Osteoblast (primary cell): ENCODE data around the gene AXIN2. TPM values are rescaled to one million over a fixed set of nuclear protein-coding genes. Genes with fewer than 3 reads are reported as not detected.

Source experiments
- DNase-seq: peaks from one replicate; pipeline ENCODE4 v3.0.0; 2011; ENCODE audit warnings: low spot score, mixed read lengths; ENCODE audit not compliant: insufficient read length; ENCODE audit errors: missing footprints
- H2AFZ ChIP-seq: 2 replicates; pipeline ENCODE4 v1.6.0; 2011; ENCODE audit warnings: mild to moderate bottlenecking, low read length
- H3K27ac ChIP-seq: 2 replicates; pipeline ENCODE4 v1.5.1; 2011; ENCODE audit warnings: mild to moderate bottlenecking, low read depth, low read length, moderate library complexity
- H3K27me3 ChIP-seq: 2 replicates; pipeline ENCODE4 v1.6.0; 2012; ENCODE audit warnings: mild to moderate bottlenecking, control low read depth, inconsistent platforms, low read length, moderate library complexity; ENCODE audit not compliant: insufficient read depth
- H3K36me3 ChIP-seq: 2 replicates; pipeline ENCODE4 v1.5.1; 2011; ENCODE audit warnings: mild to moderate bottlenecking, low read length, control low read depth, moderate library complexity; ENCODE audit not compliant: insufficient read depth
- H3K4me1 ChIP-seq: 2 replicates; pipeline ENCODE4 v1.5.1; 2011; ENCODE audit warnings: mild to moderate bottlenecking, low read length, control low read depth, moderate library complexity; ENCODE audit not compliant: insufficient read depth
- H3K4me2 ChIP-seq: 2 replicates; pipeline ENCODE4 v1.6.0; 2011; ENCODE audit warnings: mild to moderate bottlenecking, low read length; ENCODE audit not compliant: insufficient read depth
- H3K4me3 ChIP-seq: fragments of 200-600 bp; sonication (generic); 3 replicates; pipeline ENCODE4 v1.5.1; 2012; ENCODE audit warnings: mild to moderate bottlenecking, low read length, inconsistent platforms; ENCODE audit not compliant: insufficient read depth
- H3K79me2 ChIP-seq: 2 replicates; pipeline ENCODE4 v1.6.0; 2012; ENCODE audit warnings: mild to moderate bottlenecking, low read length, control low read depth, inconsistent platforms; ENCODE audit not compliant: insufficient read depth
- H3K9me3 ChIP-seq: 2 replicates; pipeline ENCODE4 v1.5.1; 2011; ENCODE audit warnings: low read depth, low read length, control low read depth
- H4K20me1 ChIP-seq: 2 replicates; pipeline ENCODE4 v1.6.0; 2012; ENCODE audit warnings: mild to moderate bottlenecking, low read length, control low read depth; ENCODE audit not compliant: insufficient read depth
- total RNA-seq: library from RNA; depleted of rRNA; stranded (reverse); fragments of >200 nt; gene quantifications from 2 replicates; pipeline ENCODE4 v1.2.3, GENCODE V29; 2012
- TF ChIP-seq, protein P1 (sequence below): IDR thresholded peaks from 2 replicates; pipeline ENCODE4 v1.5.1; 2011; ENCODE audit warnings: mild to moderate bottlenecking, low read depth, low read length, moderate library complexity; ENCODE audit errors: extremely low read depth

AXIN2 gene
- total RNA-seq, 1 donor = 5.1 TPM

DNA sequence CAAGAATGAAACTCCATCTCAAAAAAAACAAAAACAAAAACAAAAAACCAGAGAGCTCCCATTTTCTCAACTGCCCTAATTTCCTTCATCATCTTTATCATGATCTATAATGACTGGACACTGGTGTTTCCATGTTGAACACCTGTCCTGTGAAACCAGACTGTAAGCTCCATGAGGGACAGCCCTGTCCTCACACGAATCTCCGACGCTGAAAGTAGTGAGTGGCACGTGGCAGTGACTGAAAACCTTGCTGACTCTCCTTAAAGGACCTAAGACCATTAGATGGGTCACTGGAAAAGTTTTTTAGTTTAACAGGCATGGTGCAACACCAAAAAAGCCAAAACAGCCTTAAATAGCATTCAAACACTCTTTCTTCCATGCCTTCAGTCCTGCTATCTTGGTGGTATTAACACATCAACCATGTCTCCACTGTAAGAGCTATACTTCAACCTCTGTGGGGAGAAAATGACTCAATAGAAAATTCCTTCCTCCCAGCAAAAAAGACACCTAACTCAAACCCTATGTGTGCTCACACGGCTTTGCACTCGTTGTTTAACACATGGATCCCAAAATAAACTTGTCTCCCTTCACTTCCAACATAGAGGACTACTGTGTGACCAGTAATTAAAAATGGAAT, 8.3 kb downstream of the AXIN2 start:
- Histone ChIP-seq H3K79me2 (peaks cover 6% of the 10 kb centered on the region), H3K4me3 (no peak overlapping the region), H3K4me2 (peak overlapping the region; percentile 55)

GRCh38 chr17:65552214-65552613, 9.2 kb downstream of the AXIN2 start:
- Histone ChIP-seq H3K4me1 (peaks cover 17% of the 10 kb centered on the region), H4K20me1 (peaks cover 32% of the 10 kb centered on the region), H3K4me2 (no peak overlapping the region), H3K27me3 (no peaks in the 10 kb centered on the region), H2AFZ (no peak overlapping the region), H3K36me3 (no peaks in the 10 kb centered on the region), H3K4me3 (no peak overlapping the region), H3K9me3 (no peaks in the 10 kb centered on the region), H3K27ac (no peak overlapping the region), H3K79me2 (peaks cover 6% of the 10 kb centered on the region)
- peak; percentile 52 for DNase-seq
- TF ChIP-seq, protein P1, sequence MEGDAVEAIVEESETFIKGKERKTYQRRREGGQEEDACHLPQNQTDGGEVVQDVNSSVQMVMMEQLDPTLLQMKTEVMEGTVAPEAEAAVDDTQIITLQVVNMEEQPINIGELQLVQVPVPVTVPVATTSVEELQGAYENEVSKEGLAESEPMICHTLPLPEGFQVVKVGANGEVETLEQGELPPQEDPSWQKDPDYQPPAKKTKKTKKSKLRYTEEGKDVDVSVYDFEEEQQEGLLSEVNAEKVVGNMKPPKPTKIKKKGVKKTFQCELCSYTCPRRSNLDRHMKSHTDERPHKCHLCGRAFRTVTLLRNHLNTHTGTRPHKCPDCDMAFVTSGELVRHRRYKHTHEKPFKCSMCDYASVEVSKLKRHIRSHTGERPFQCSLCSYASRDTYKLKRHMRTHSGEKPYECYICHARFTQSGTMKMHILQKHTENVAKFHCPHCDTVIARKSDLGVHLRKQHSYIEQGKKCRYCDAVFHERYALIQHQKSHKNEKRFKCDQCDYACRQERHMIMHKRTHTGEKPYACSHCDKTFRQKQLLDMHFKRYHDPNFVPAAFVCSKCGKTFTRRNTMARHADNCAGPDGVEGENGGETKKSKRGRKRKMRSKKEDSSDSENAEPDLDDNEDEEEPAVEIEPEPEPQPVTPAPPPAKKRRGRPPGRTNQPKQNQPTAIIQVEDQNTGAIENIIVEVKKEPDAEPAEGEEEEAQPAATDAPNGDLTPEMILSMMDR = no peak

More for the DNA sequence above, 8.3 kb downstream of the AXIN2 start:
- peaks cover 41% of the 10 kb centered on the region for H4K20me1 ChIP-seq
- H3K27ac ChIP-seq = peak overlapping the region; percentile 43
- H3K36me3 ChIP-seq = peaks cover 2% of the 10 kb centered on the region
- peak; percentile 92 for DNase-seq
- H3K27me3 ChIP-seq = no peaks in the 10 kb centered on the region
- peaks cover 23% of the 10 kb centered on the region for H3K4me1 ChIP-seq
- no peaks in the 10 kb centered on the region for H3K9me3 ChIP-seq
- TF ChIP-seq, protein P1 = no peak
- H2AFZ ChIP-seq = no peak overlapping the region

GRCh38 chr17:65551267-65552040, 10.0 kb downstream of the AXIN2 start:
- Histone ChIP-seq H3K4me1 (peaks cover 14% of the 10 kb centered on the region), H3K79me2 (peaks cover 6% of the 10 kb centered on the region), H3K4me2 (no peak overlapping the region), H3K36me3 (no peaks in the 10 kb centered on the region), H3K27me3 (no peaks in the 10 kb centered on the region), H3K4me3 (no peak overlapping the region), H3K9me3 (no peaks in the 10 kb centered on the region), H3K27ac (no peak overlapping the region), H4K20me1 (peaks cover 27% of the 10 kb centered on the region), H2AFZ (no peak overlapping the region)
- no peak for DNase-seq
- TF ChIP-seq, protein P1 = no peak

DNA sequence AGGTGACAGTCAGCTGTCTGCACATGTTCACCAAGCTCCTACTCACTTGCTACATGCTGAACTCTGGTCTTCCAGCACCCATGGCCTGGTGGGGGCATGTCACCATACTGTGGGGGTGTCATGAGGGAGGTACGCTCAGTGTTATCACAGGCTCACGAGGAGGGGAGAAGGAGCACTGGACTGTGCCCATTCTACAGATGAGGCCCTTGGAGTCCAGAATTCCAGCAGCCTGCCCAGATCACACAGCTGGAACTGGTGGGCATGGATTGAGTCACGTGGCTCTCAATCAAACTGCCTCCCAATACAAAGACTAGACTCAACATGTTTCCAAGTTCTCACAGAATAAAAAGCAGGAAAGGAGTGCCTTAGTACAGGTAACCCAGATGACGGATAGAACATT, 10.7 kb downstream of the AXIN2 start:
- Histone ChIP-seq H3K9me3 (no peaks in the 10 kb centered on the region), H3K4me1 (peaks cover 14% of the 10 kb centered on the region), H3K27me3 (no peaks in the 10 kb centered on the region), H2AFZ (no peak overlapping the region), H3K4me2 (no peak overlapping the region), H3K79me2 (peaks cover 3% of the 10 kb centered on the region), H3K27ac (no peak overlapping the region), H3K4me3 (no peak overlapping the region), H3K36me3 (no peaks in the 10 kb centered on the region), H4K20me1 (peaks cover 20% of the 10 kb centered on the region)
- TF ChIP-seq, protein P1 = no peak
- no peak for DNase-seq
